Measurements from ENCODE around the gene LRRC18. TPM values are rescaled to one million over a fixed set of nuclear protein-coding genes. Genes with fewer than 3 reads are reported as not detected.
A peak's percentile ranks its signal among the peaks of the same experiment; 100 is the strongest.

The LRRC18 gene
- total and polyA plus RNA-seq, 9 of the 15 experiments (the other 6 are each of a cell fraction or from before 2014, with no cell fraction given) = not detected

GRCh38 chr10:48965460-48965859 lies 25.8 kb upstream of the LRRC18 start:
- in situ Hi-C loops (cut with MboI) (no loop called here), intact Hi-C loops (cut with micrococcal nuclease) (no loop called here)
- WGBS (ENCODE audit: insufficient coverage, low coverage, missing lambda C conversion rate) = 10% methylated on average over 4 of the region's 4 CpGs
- Histone ChIP-seq H3K9me3 (replicated peaks; ENCODE audit: control insufficient read depth, insufficient read depth, low read depth, low read length) (no peaks in the 10 kb centered on the region), H3K4me2 (ENCODE audit: insufficient read depth, low read length) (no peak overlapping the region), H3K79me2 (ENCODE audit: control insufficient read depth, insufficient read depth, low read length) (no peaks in the 10 kb centered on the region), H3K4me1 (replicated peaks in 1 of 2; ENCODE audit: control insufficient read depth in 2 of 2, insufficient read depth in 2 of 2, low read length in 2 of 2) (no peaks in the 10 kb centered on the region), H2AFZ (ENCODE audit: low read depth, low read length) (no peak overlapping the region), H3K4me3 (no peak overlapping the region), H3K9ac (ENCODE audit: insufficient read depth in 1 of 2, low read depth in 2 of 2, low read length in 2 of 2) (no peak overlapping the region), H3K27ac (ENCODE audit: extremely low read depth, low read depth, low read length) (no peak overlapping the region), H3K36me3 (ENCODE audit: control insufficient read depth, insufficient read depth, low read length) (no peaks in the 10 kb centered on the region), H3K27me3 (ENCODE audit: control insufficient read depth in 2 of 2, insufficient read depth in 2 of 2, low read length in 2 of 2) (peaks cover 2 to 18% of the 10 kb centered on the region in 2 experiments; a peak in 2 of 5 replicates), H3K9me1 (ENCODE audit: control insufficient read depth, insufficient read depth, low read length) (no peaks in the 10 kb centered on the region), H4K20me1 (replicated peaks; ENCODE audit: control insufficient read depth, insufficient read depth, low read length) (no peaks in the 10 kb centered on the region; the same call in 1 of the 2 replicates)
- DNase-seq (ENCODE audit: extremely low read depth in 1 of 4, low spot score in 3 of 4) (no peak), FAIRE-seq (no peak), ATAC-seq (no peak)
- BruUV-seq (replicated peaks) = no TSS peak
- TF ChIP-seq ZBTB2 (IDR thresholded peaks at IDR 0.05) = no peak
- TF ChIP-seq ZKSCAN1 (IDR thresholded peaks at IDR 0.05; ENCODE audit: low read depth, low read length) = peak; percentile 61; the same call in 1 of the 2 replicates
- TF ChIP-seq POLR2H (tag; IDR thresholded peaks at IDR 0.05; ENCODE audit: low read depth) = no peak
- CTCF ChIA-PET (ENCODE audit: low intra/inter-chr PET ratio) = interaction anchor here (0.6 kb wide), 1 partner anchor 57 kb away, joined by 3 read pairs; no protein-coding TSS in a partner anchor
- POLR2A ChIA-PET = no interaction called here

- BruUV-seq (replicated peaks) = no TSS peak
- H2AFZ ChIP-seq (ENCODE audit: low read depth, low read length) = no peak overlapping the region
- H4K20me1 ChIP-seq (replicated peaks; ENCODE audit: control insufficient read depth, insufficient read depth, low read length) = no peaks in the 10 kb centered on the region; the same call in 1 of the 2 replicates
- H3K9me1 ChIP-seq (ENCODE audit: control insufficient read depth, insufficient read depth, low read length) = no peaks in the 10 kb centered on the region
- H3K9ac ChIP-seq (ENCODE audit: insufficient read depth in 1 of 2, low read depth in 2 of 2, low read length in 2 of 2) = no peak overlapping the region
- DNase-seq (ENCODE audit: extremely low read depth in 1 of 4, low spot score in 3 of 4) (no peak), FAIRE-seq (no peak), ATAC-seq (no peak)
- H3K79me2 ChIP-seq (ENCODE audit: control insufficient read depth, insufficient read depth, low read length) = no peaks in the 10 kb centered on the region
- no peak overlapping the region for H3K4me2 ChIP-seq (ENCODE audit: insufficient read depth, low read length)
- H3K27ac ChIP-seq (ENCODE audit: extremely low read depth, low read depth, low read length) = no peak overlapping the region
- peaks cover 0 to 11% of the 10 kb centered on the region in 2 experiments; a peak in 1 of 5 replicates for H3K27me3 ChIP-seq (ENCODE audit: control insufficient read depth in 2 of 2, insufficient read depth in 2 of 2, low read length in 2 of 2)
- H3K4me1 ChIP-seq (replicated peaks in 1 of 2; ENCODE audit: control insufficient read depth in 2 of 2, insufficient read depth in 2 of 2, low read length in 2 of 2) = no peaks in the 10 kb centered on the region
- TF ChIP-seq CHCHD3 (CRISPR knock-in tag; IDR thresholded peaks at IDR 0.05) (no peak), NR0B1 (IDR thresholded peaks at IDR 0.05; ENCODE audit: partially characterized antibody) (no peak), C11orf30 (IDR thresholded peaks at IDR 0.05; ENCODE audit: low read depth) (no peak), ATF3 (IDR thresholded peaks at IDR 0.05) (peak; percentile 49; the same call in 1 of the 2 replicates), ATF3 (CRISPR knock-in tag; conservative IDR thresholded peaks at IDR 0.05) (no peak), CREB5 (CRISPR knock-in tag; IDR thresholded peaks at IDR 0.05) (no peak), HNRNPK (IDR thresholded peaks at IDR 0.05; ENCODE audit: low read depth, low read length, poor library complexity, severe bottlenecking) (no peak)
- no peaks in the 10 kb centered on the region for H3K36me3 ChIP-seq (ENCODE audit: control insufficient read depth, insufficient read depth, low read length)
- ChIA-PET POLR2A (no interaction called here), CTCF (ENCODE audit: low intra/inter-chr PET ratio) (no interaction called here)
- intact Hi-C loops (cut with micrococcal nuclease) (no loop called here), in situ Hi-C loops (cut with MboI) (no loop called here)
- no peaks in the 10 kb centered on the region for H3K9me3 ChIP-seq (replicated peaks; ENCODE audit: control insufficient read depth, insufficient read depth, low read depth, low read length)
- no peak overlapping the region for H3K4me3 ChIP-seq
- WGBS (ENCODE audit: insufficient coverage, low coverage, missing lambda C conversion rate) = 0% methylated on average over 1 of the region's 1 CpG
These were observed 24.4 kb upstream of the LRRC18 start for GRCh38 chr10:48964038-48964437.

All from K562 (cell line).